Activated B cell treated with CpG ODN at 0.5 μM for 24 hours (primary cell): ENCODE measurements around the gene SRD5A3. TPM values are rescaled to one million over a fixed set of nuclear protein-coding genes. Genes with fewer than 3 reads are reported as not detected.
A peak's percentile ranks its signal among the peaks of the same experiment; 100 is the strongest.
"Not testable (repeated sequence)": the region's sequence is repeated elsewhere in the genome, so short reads cannot be mapped to it uniquely, and the experiment has no call there.

Source experiments
- ATAC-seq: fragments of 200-7000 bp; cut with Tn5 transposase; one replicate; pipeline ENCODE4 v1.10.0; 2021; ENCODE audit warnings: low read depth, mild to moderate bottlenecking, moderate library complexity
- CTCF ChIA-PET: fragments of 350-600 bp; sonication (Branson Sonifier 250); formaldehyde crosslinking; loops from one replicate; lab custom pipeline; 2021; ENCODE audit warnings: antibody characterized with exemption; lab: Charles Lee
- POLR2A ChIA-PET: fragments of 350-600 bp; sonication (Branson Sonifier 250); formaldehyde crosslinking; loops from one replicate; lab custom pipeline; 2021; ENCODE audit warnings: antibody characterized with exemption; lab: Charles Lee
- DNase-seq: peaks from one replicate; pipeline ENCODE4 v3.0.0; 2022
- H3K27ac Mint-ChIP-seq: one replicate; pipeline ENCODE4 v1.8.0; 2020; ENCODE audit warnings: mixed read lengths
- H3K27me3 Mint-ChIP-seq: one replicate; pipeline ENCODE4 v1.8.0; 2021; ENCODE audit warnings: mixed read lengths
- H3K36me3 Mint-ChIP-seq: one replicate; pipeline ENCODE4 v1.8.0; 2021; ENCODE audit warnings: low read depth, mixed read lengths
- H3K4me1 Mint-ChIP-seq: one replicate; pipeline ENCODE4 v1.8.0; 2021; ENCODE audit warnings: mixed read lengths
- H3K4me3 Mint-ChIP-seq: one replicate; pipeline ENCODE4 v1.8.0; 2020; ENCODE audit warnings: mild to moderate bottlenecking, mixed read lengths
- H3K9me3 Mint-ChIP-seq: one replicate; pipeline ENCODE4 v1.8.0; 2020; ENCODE audit warnings: mixed read lengths
- CTCF ChIP-seq: fragments of 200-600 bp; IDR thresholded peaks from one replicate; pipeline ENCODE4 v1.8.0; 2022; ENCODE audit warnings: antibody characterized with exemption, mild to moderate bottlenecking
- intact Hi-C: fragments of 100-400 bp; cut with micrococcal nuclease; formaldehyde crosslinking; loops from one replicate; pipeline ENCODE4 v1.15.1; 2024
- total RNA-seq: library from RNA; stranded (reverse); gene quantifications from 2 replicates; pipeline ENCODE4 v1.2.3, GENCODE V29; 2022

The SRD5A3 gene
- total RNA-seq, 1 donor from 2014 or later = 5.7 TPM

- POLR2A ChIA-PET = no interaction called here
- peaks cover 3% of the 10 kb centered on the region for H3K27me3 Mint-ChIP-seq
- H3K27ac Mint-ChIP-seq = no peak overlapping the region
- H3K4me3 Mint-ChIP-seq = no peak overlapping the region
- no peaks in the 10 kb centered on the region for H3K9me3 Mint-ChIP-seq
- intact Hi-C loops = no loop called here
- no peak for ATAC-seq
- H3K36me3 Mint-ChIP-seq = peaks cover 2% of the 10 kb centered on the region
- no peak for DNase-seq
- peaks cover 13% of the 10 kb centered on the region for H3K4me1 Mint-ChIP-seq
- CTCF ChIA-PET = no interaction called here
- no peak for TF ChIP-seq CTCF
Observed at GRCh38 chr4:55343887-55344286, 2.2 kb upstream of the SRD5A3 start.

GRCh38 chr4:55345054-55345453, 988 bp upstream of the SRD5A3 start:
- ATAC-seq (no peak), DNase-seq (no peak)
- intact Hi-C loops = no loop called here
- POLR2A ChIA-PET = interaction anchor here (0.6 to 4.0 kb wide), 4 partner anchors 9 to 110 kb away, joined by 3 to 21 read pairs (median 4); partner anchors contain the start of gene TMEM165
- no peaks in the 10 kb centered on the region for H3K9me3 Mint-ChIP-seq
- TF ChIP-seq CTCF = no peak
- H3K36me3 Mint-ChIP-seq = peaks cover 2% of the 10 kb centered on the region
- no peak overlapping the region for H3K4me3 Mint-ChIP-seq
- H3K4me1 Mint-ChIP-seq = peaks cover 13% of the 10 kb centered on the region
- H3K27me3 Mint-ChIP-seq = peaks cover 2% of the 10 kb centered on the region
- H3K27ac Mint-ChIP-seq = no peak overlapping the region
- CTCF ChIA-PET = interaction anchor here (1.1 to 2.4 kb wide), 6 partner anchors 20 to 522 kb away, joined by 3 to 10 read pairs (median 6); partner anchors contain the start of gene TMEM165

- TF ChIP-seq CTCF = no peak
Observed at GRCh38 chr4:55346851-55347255, 811 bp downstream of the SRD5A3 start.

GRCh38 chr4:55347610-55348228, 1.7 kb downstream of the SRD5A3 start:
- Mint-ChIP-seq H3K4me1 (peaks cover 13% of the 10 kb centered on the region), H3K36me3 (peaks cover 2% of the 10 kb centered on the region), H3K9me3 (no peaks in the 10 kb centered on the region), H3K27ac (peak overlapping the region; percentile 16), H3K4me3 (peak overlapping the region; percentile 93), H3K27me3 (no peaks in the 10 kb centered on the region)
- ChIA-PET CTCF (no interaction called here), POLR2A (interaction anchor here (4.0 kb wide), 1 partner anchor 48 kb away, joined by 21 read pairs; the partner anchor contains the start of gene TMEM165)
- TF ChIP-seq CTCF = no peak
- no peak for DNase-seq
- no peak for ATAC-seq
- intact Hi-C loops = loop anchor here (2.0 kb wide), 3 partner anchors 199 to 1039 kb away; partner anchors contain the start of genes AASDH, CLOCK and EXOC1

More at GRCh38 chr4:55346851-55347255, 811 bp downstream of the SRD5A3 start:
- Mint-ChIP-seq H3K36me3 (peaks cover 2% of the 10 kb centered on the region), H3K9me3 (no peaks in the 10 kb centered on the region), H3K4me3 (peak overlapping the region; percentile 93), H3K4me1 (peaks cover 13% of the 10 kb centered on the region), H3K27me3 (no peaks in the 10 kb centered on the region), H3K27ac (peak overlapping the region; percentile 69)
- ChIA-PET CTCF (interaction anchor here (1.3 to 2.4 kb wide), 4 partner anchors 52 to 602 kb away, joined by 4 to 10 read pairs (median 6); partner anchors contain the start of genes CEP135 and CLOCK), POLR2A (interaction anchor here (0.6 to 4.0 kb wide), 3 partner anchors 48 to 200 kb away, joined by 4 to 21 read pairs (median 8); partner anchors contain the start of genes CLOCK and TMEM165)
- intact Hi-C loops = loop anchor here (1.0 to 2.0 kb wide), 9 partner anchors 48 to 1629 kb away; partner anchors contain the start of genes AASDH, CEP135, CLOCK and EXOC1
- ATAC-seq (no peak), DNase-seq (no peak)

GRCh38 chr4:55348466-55348865, 2.4 kb downstream of the SRD5A3 start:
- intact Hi-C loops = no loop called here
- Mint-ChIP-seq H3K4me3 (no peak overlapping the region), H3K4me1 (peaks cover 13% of the 10 kb centered on the region), H3K27ac (no peak overlapping the region), H3K36me3 (peaks cover 2% of the 10 kb centered on the region), H3K27me3 (no peaks in the 10 kb centered on the region), H3K9me3 (peaks cover 2% of the 10 kb centered on the region)
- no peak for ATAC-seq
- CTCF ChIA-PET = no interaction called here
- no peak for DNase-seq
- POLR2A ChIA-PET = interaction anchor here (4.0 kb wide), 1 partner anchor 47 kb away, joined by 21 read pairs; the partner anchor contains the start of gene TMEM165
- TF ChIP-seq CTCF = no peak

GRCh38 chr4:55350870-55351269, 4.8 kb downstream of the SRD5A3 start:
- H3K27me3 Mint-ChIP-seq, H3K4me3 Mint-ChIP-seq, H3K27ac Mint-ChIP-seq, DNase-seq, CTCF ChIA-PET, POLR2A ChIA-PET, H3K9me3 Mint-ChIP-seq, H3K36me3 Mint-ChIP-seq, intact Hi-C loops, ATAC-seq: not testable (repeated sequence)
- H3K4me1 Mint-ChIP-seq = peaks cover 10% of the 10 kb centered on the region
